Activated naive CD4-positive, alpha-beta T cell treated with anti-CD3 and anti-CD28 coated beads, Interleukin-2, amount 50 U/mL, for 24 hours (primary cell): ENCODE data around the gene SLPI.

Source experiments
- H3K27ac Mint-ChIP-seq: one replicate; pipeline ENCODE4 v1.8.0; 2021; ENCODE audit warnings: mild to moderate bottlenecking, mixed read lengths
- H3K27me3 Mint-ChIP-seq: one replicate; pipeline ENCODE4 v1.8.0; 2021; ENCODE audit warnings: mixed read lengths
- H3K36me3 Mint-ChIP-seq: one replicate; pipeline ENCODE4 v1.8.0; 2021; ENCODE audit warnings: mixed read lengths
- H3K4me1 Mint-ChIP-seq: one replicate; pipeline ENCODE4 v1.8.0; 2021; ENCODE audit warnings: mixed read lengths
- H3K4me3 Mint-ChIP-seq: one replicate; pipeline ENCODE4 v1.8.0; 2021; ENCODE audit warnings: mild to moderate bottlenecking, mixed read lengths
- H3K9me3 Mint-ChIP-seq: one replicate; pipeline ENCODE4 v1.8.0; 2021; ENCODE audit warnings: mixed read lengths

Gene SLPI

GRCh38 chr20:45254383-45255262 is at the start of gene SLPI:
SLPI (minus strand) TSS chr20:45254564; CDS start chr20:45254543, 21 bp downstream.
- no peak within 1 kb of the TSS for H3K4me3 Mint-ChIP-seq
- no peak within 1 kb of the TSS for H3K27ac Mint-ChIP-seq
- H3K4me1 Mint-ChIP-seq = no peaks in the 10 kb centered on the region
- no peaks in the 10 kb centered on the region for H3K9me3 Mint-ChIP-seq
- H3K27me3 Mint-ChIP-seq = peaks cover 16% of the 10 kb centered on the region
- H3K36me3 Mint-ChIP-seq = no peaks in the 10 kb centered on the region

GRCh38 chr20:45303586-45304463 is 49.5 kb upstream of the SLPI start:
- peaks cover 28% of the 10 kb centered on the region for H3K27me3 Mint-ChIP-seq

GRCh38 chr20:45301824-45302271 is 47.5 kb upstream of the SLPI start:
- no peaks in the 10 kb centered on the region for H3K4me1 Mint-ChIP-seq
- H3K4me3 Mint-ChIP-seq = no peak overlapping the region
- H3K27ac Mint-ChIP-seq = no peak overlapping the region
- H3K9me3 Mint-ChIP-seq = no peaks in the 10 kb centered on the region
- H3K27me3 Mint-ChIP-seq = peaks cover 21% of the 10 kb centered on the region
- no peaks in the 10 kb centered on the region for H3K36me3 Mint-ChIP-seq

More at GRCh38 chr20:45303586-45304463, 49.5 kb upstream of the SLPI start:
- H3K9me3 Mint-ChIP-seq = no peaks in the 10 kb centered on the region
- no peaks in the 10 kb centered on the region for H3K36me3 Mint-ChIP-seq
- no peak overlapping the region for H3K4me3 Mint-ChIP-seq
- no peaks in the 10 kb centered on the region for H3K4me1 Mint-ChIP-seq
- no peak overlapping the region for H3K27ac Mint-ChIP-seq

GRCh38 chr20:45300961-45301360 is 46.6 kb upstream of the SLPI start:
- Mint-ChIP-seq H3K36me3 (no peaks in the 10 kb centered on the region), H3K9me3 (no peaks in the 10 kb centered on the region), H3K4me1 (no peaks in the 10 kb centered on the region), H3K27ac (no peak overlapping the region), H3K4me3 (no peak overlapping the region), H3K27me3 (peaks cover 23% of the 10 kb centered on the region)

GRCh38 chr20:45299786-45300185 is 45.4 kb upstream of the SLPI start:
- Mint-ChIP-seq H3K27ac (no peak overlapping the region), H3K4me1 (no peaks in the 10 kb centered on the region), H3K9me3 (no peaks in the 10 kb centered on the region), H3K27me3 (peaks cover 20% of the 10 kb centered on the region), H3K4me3 (no peak overlapping the region), H3K36me3 (no peaks in the 10 kb centered on the region)

- Mint-ChIP-seq H3K4me1 (peaks cover 4% of the 10 kb centered on the region), H3K27ac (no peak overlapping the region), H3K4me3 (no peak overlapping the region), H3K27me3 (peaks cover 18% of the 10 kb centered on the region), H3K36me3 (no peaks in the 10 kb centered on the region), H3K9me3 (no peaks in the 10 kb centered on the region)
These were observed 43.6 kb upstream of the SLPI start for GRCh38 chr20:45297786-45298497.

- Mint-ChIP-seq H3K36me3 (no peaks in the 10 kb centered on the region), H3K4me3 (no peak overlapping the region), H3K4me1 (peaks cover 8% of the 10 kb centered on the region), H3K9me3 (no peaks in the 10 kb centered on the region), H3K27me3 (peaks cover 23% of the 10 kb centered on the region), H3K27ac (no peak overlapping the region)
These were observed 40.3 kb upstream of the SLPI start for GRCh38 chr20:45294659-45295058.

- peaks cover 8% of the 10 kb centered on the region for H3K4me1 Mint-ChIP-seq
- H3K27me3 Mint-ChIP-seq = peaks cover 23% of the 10 kb centered on the region
- H3K36me3 Mint-ChIP-seq = no peaks in the 10 kb centered on the region
- no peak overlapping the region for H3K27ac Mint-ChIP-seq
- peak overlapping the region; percentile 78 for H3K4me3 Mint-ChIP-seq
- no peaks in the 10 kb centered on the region for H3K9me3 Mint-ChIP-seq
These were observed 39.6 kb upstream of the SLPI start for GRCh38 chr20:45294003-45294368.

- H3K27me3 Mint-ChIP-seq = peaks cover 23% of the 10 kb centered on the region
- no peaks in the 10 kb centered on the region for H3K9me3 Mint-ChIP-seq
- H3K27ac Mint-ChIP-seq = no peak overlapping the region
- H3K36me3 Mint-ChIP-seq = no peaks in the 10 kb centered on the region
- peaks cover 8% of the 10 kb centered on the region for H3K4me1 Mint-ChIP-seq
- peak overlapping the region; percentile 78 for H3K4me3 Mint-ChIP-seq
These were observed 39.0 kb upstream of the SLPI start for GRCh38 chr20:45293041-45294002.

GRCh38 chr20:45292343-45292742 is 38.0 kb upstream of the SLPI start:
- no peaks in the 10 kb centered on the region for H3K9me3 Mint-ChIP-seq
- peak overlapping the region; percentile 34 for H3K4me3 Mint-ChIP-seq
- peaks cover 23% of the 10 kb centered on the region for H3K27me3 Mint-ChIP-seq
- no peak overlapping the region for H3K27ac Mint-ChIP-seq
- peaks cover 8% of the 10 kb centered on the region for H3K4me1 Mint-ChIP-seq
- H3K36me3 Mint-ChIP-seq = no peaks in the 10 kb centered on the region

GRCh38 chr20:45291526-45291925 is 37.2 kb upstream of the SLPI start:
- H3K4me3 Mint-ChIP-seq = no peak overlapping the region
- H3K27me3 Mint-ChIP-seq = peaks cover 23% of the 10 kb centered on the region
- no peaks in the 10 kb centered on the region for H3K36me3 Mint-ChIP-seq
- no peaks in the 10 kb centered on the region for H3K9me3 Mint-ChIP-seq
- H3K4me1 Mint-ChIP-seq = peaks cover 8% of the 10 kb centered on the region
- no peak overlapping the region for H3K27ac Mint-ChIP-seq

GRCh38 chr20:45290677-45291355 is 36.5 kb upstream of the SLPI start:
- Mint-ChIP-seq H3K36me3 (no peaks in the 10 kb centered on the region), H3K27ac (peak overlapping the region; percentile 13), H3K9me3 (no peaks in the 10 kb centered on the region), H3K4me3 (no peak overlapping the region), H3K27me3 (peaks cover 19% of the 10 kb centered on the region), H3K4me1 (peaks cover 8% of the 10 kb centered on the region)

- no peak overlapping the region for H3K4me3 Mint-ChIP-seq
- peaks cover 18% of the 10 kb centered on the region for H3K27me3 Mint-ChIP-seq
- H3K27ac Mint-ChIP-seq = no peak overlapping the region
- no peaks in the 10 kb centered on the region for H3K9me3 Mint-ChIP-seq
- no peaks in the 10 kb centered on the region for H3K36me3 Mint-ChIP-seq
- H3K4me1 Mint-ChIP-seq = peaks cover 8% of the 10 kb centered on the region
These were observed 35.7 kb upstream of the SLPI start for GRCh38 chr20:45289942-45290676.
